Natural killer cell treated with Interleukin-12 subunit alpha and Interleukin-12 subunit beta and Interleukin-15 and Interleukin-18, amount 100 ng/mL, for 72 hours (primary cell): ENCODE results near the gene TCEANC2. TPM values are rescaled to one million over a fixed set of nuclear protein-coding genes. Genes with fewer than 3 reads are reported as not detected.
"Not testable (repeated sequence)": the region's sequence is repeated elsewhere in the genome, so short reads cannot be mapped to it uniquely, and the experiment has no call there.

Source experiments
- ATAC-seq, 2 donors: fragments of 150-1000 bp; cut with Tn5 transposase in 1 of 2; sonication (Bioruptor Pico), chemical (Tn5 transposase) in 1 of 2; 2 replicates each; pipeline ENCODE4 v1.10.0; 2021
- DNase-seq: peaks from one replicate; pipeline ENCODE4 v3.0.0; 2022; ENCODE audit warnings: low spot score
- H3K27ac Mint-ChIP-seq, 2 donors: 1 replicate in 1 of 2; 2 replicates in 1 of 2; pipeline ENCODE4 v1.8.0; 2022; ENCODE audit warnings: mixed read lengths in 2 of 2, mild to moderate bottlenecking in 1 of 2, moderate library complexity in 1 of 2
- H3K27me3 Mint-ChIP-seq, 2 donors: 1 replicate in 1 of 2; 2 replicates in 1 of 2; pipeline ENCODE4 v1.8.0; 2022; ENCODE audit warnings: mixed read lengths in 2 of 2
- H3K36me3 Mint-ChIP-seq: one replicate; pipeline ENCODE4 v1.8.0; 2022; ENCODE audit warnings: mixed read lengths
- H3K4me1 Mint-ChIP-seq, 2 donors: 1 replicate in 1 of 2; 2 replicates in 1 of 2; pipeline ENCODE4 v1.8.0; 2022; ENCODE audit warnings: low read depth in 2 of 2, mixed read lengths in 2 of 2, mild to moderate bottlenecking in 1 of 2
- H3K4me3 Mint-ChIP-seq: one replicate; pipeline ENCODE4 v1.8.0; 2022; ENCODE audit warnings: mixed read lengths
- H3K9me3 Mint-ChIP-seq: 2 replicates; pipeline ENCODE4 v1.8.0; 2022; ENCODE audit warnings: mixed read lengths
- total RNA-seq, 2 donors: library from RNA; stranded (reverse); gene quantifications; one replicate each; pipeline ENCODE4 v1.2.3, GENCODE V29; 2022

Gene TCEANC2
- total RNA-seq, 2 donors from 2014 or later: 9.3 to 9.5 TPM

GRCh38 chr1:54046671-54047383 is 6.6 kb upstream of the TCEANC2 start:
- Mint-ChIP-seq H3K4me3 (no peak overlapping the region), H3K27me3 (no peaks in the 10 kb centered on the region), H3K4me1 (peaks cover 18 to 22% of the 10 kb centered on the region in 2 donors), H3K36me3 (no peaks in the 10 kb centered on the region), H3K9me3 (no peaks in the 10 kb centered on the region), H3K27ac (peak overlapping the region in 1 of 2 donors; percentile 12)
- DNase-seq (no peak), ATAC-seq (no peak)

DNA sequence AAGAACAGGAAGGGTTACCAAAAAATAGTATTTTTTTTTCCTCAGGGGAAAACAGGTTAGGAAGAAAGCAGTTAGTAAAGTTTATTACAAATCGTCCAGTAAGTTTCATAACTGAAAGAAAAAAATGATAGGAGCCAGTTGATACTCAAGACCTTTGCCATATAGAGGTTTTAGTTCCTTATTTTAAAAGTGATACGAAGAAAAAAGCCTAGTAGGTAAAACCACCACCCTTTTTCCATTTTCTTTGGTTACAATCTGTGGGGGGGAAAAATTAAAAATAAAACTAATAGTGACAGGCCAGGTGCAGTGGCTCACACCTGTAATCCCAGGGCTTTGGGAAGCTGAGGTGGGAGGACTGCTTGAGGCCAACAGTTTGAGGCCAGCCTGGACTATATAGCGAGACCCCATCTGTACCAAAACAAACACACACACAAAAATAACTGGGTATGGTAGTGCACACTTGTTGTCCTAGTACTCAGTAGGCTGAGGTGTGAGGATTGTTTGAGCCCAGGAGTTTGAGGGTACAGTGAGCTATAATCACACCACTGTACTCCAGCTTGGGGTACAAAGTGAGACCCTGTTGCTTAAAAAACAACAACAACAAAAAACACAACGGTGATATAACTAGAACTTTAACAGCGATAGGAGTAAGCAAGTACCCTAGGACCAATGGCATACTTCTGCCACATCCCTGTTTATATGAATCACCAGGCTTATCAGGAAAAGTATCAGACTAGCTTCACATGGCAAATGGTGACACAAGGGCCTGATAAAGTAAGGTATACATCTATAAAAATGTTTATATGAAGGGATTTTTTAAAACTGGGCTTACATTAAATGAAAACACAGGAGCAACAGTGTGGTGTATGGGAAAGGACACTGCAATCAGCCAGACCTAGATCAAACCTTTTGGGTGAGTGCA is 5.8 kb upstream of the TCEANC2 start:
- DNase-seq: no peak
- no peak overlapping the region for H3K4me3 Mint-ChIP-seq
- H3K27me3 Mint-ChIP-seq: no peaks in the 10 kb centered on the region
- H3K36me3 Mint-ChIP-seq: no peaks in the 10 kb centered on the region
- H3K4me1 Mint-ChIP-seq: peaks cover 18 to 22% of the 10 kb centered on the region in 2 donors
- no peak for ATAC-seq
- no peaks in the 10 kb centered on the region for H3K9me3 Mint-ChIP-seq
- peak overlapping the region in 1 of 2 donors; percentile 12 for H3K27ac Mint-ChIP-seq

GRCh38 chr1:54050435-54050834 is 3.0 kb upstream of the TCEANC2 start:
- not testable (repeated sequence) for H3K27me3 Mint-ChIP-seq, ATAC-seq, H3K9me3 Mint-ChIP-seq, H3K36me3 Mint-ChIP-seq, DNase-seq, H3K27ac Mint-ChIP-seq, H3K4me3 Mint-ChIP-seq
- H3K4me1 Mint-ChIP-seq: peaks cover 24 to 29% of the 10 kb centered on the region in 2 donors

- no peak for DNase-seq
- no peaks in the 10 kb centered on the region for H3K9me3 Mint-ChIP-seq
- no peaks in the 10 kb centered on the region for H3K36me3 Mint-ChIP-seq
- H3K4me1 Mint-ChIP-seq: peaks cover 26% of the 10 kb centered on the region in 2 donors
- H3K4me3 Mint-ChIP-seq: no peak overlapping the region
- H3K27ac Mint-ChIP-seq: no peak overlapping the region
- H3K27me3 Mint-ChIP-seq: no peaks in the 10 kb centered on the region
- ATAC-seq: no peak
Observed at GRCh38 chr1:54051933-54052430, 1.4 kb upstream of the TCEANC2 start.

GRCh38 chr1:54052431-54052933 is 926 bp upstream of the TCEANC2 start:
- Mint-ChIP-seq H3K27me3 (no peaks in the 10 kb centered on the region), H3K27ac (no peak overlapping the region), H3K9me3 (no peaks in the 10 kb centered on the region), H3K36me3 (peaks cover 3% of the 10 kb centered on the region), H3K4me3 (no peak overlapping the region), H3K4me1 (peaks cover 23% of the 10 kb centered on the region in 2 donors)
- ATAC-seq (peak; percentile 7 to 44), DNase-seq (no peak)

- Mint-ChIP-seq H3K9me3 (no peaks in the 10 kb centered on the region), H3K27ac (no peak overlapping the region), H3K27me3 (no peaks in the 10 kb centered on the region), H3K4me3 (no peak overlapping the region), H3K4me1 (peaks cover 24 to 26% of the 10 kb centered on the region in 2 donors), H3K36me3 (peaks cover 11% of the 10 kb centered on the region)
- ATAC-seq: no peak
- DNase-seq: no peak
Observed at GRCh38 chr1:54053745-54054437, 483 bp downstream of the TCEANC2 start.

- peaks cover 24 to 26% of the 10 kb centered on the region in 2 donors for H3K4me1 Mint-ChIP-seq
- DNase-seq: no peak
- no peaks in the 10 kb centered on the region for H3K27me3 Mint-ChIP-seq
- no peak overlapping the region for H3K27ac Mint-ChIP-seq
- H3K4me3 Mint-ChIP-seq: no peak overlapping the region
- no peak for ATAC-seq
- H3K9me3 Mint-ChIP-seq: no peaks in the 10 kb centered on the region
- peaks cover 11% of the 10 kb centered on the region for H3K36me3 Mint-ChIP-seq
Observed at GRCh38 chr1:54054438-54054749, 986 bp downstream of the TCEANC2 start.

DNA sequence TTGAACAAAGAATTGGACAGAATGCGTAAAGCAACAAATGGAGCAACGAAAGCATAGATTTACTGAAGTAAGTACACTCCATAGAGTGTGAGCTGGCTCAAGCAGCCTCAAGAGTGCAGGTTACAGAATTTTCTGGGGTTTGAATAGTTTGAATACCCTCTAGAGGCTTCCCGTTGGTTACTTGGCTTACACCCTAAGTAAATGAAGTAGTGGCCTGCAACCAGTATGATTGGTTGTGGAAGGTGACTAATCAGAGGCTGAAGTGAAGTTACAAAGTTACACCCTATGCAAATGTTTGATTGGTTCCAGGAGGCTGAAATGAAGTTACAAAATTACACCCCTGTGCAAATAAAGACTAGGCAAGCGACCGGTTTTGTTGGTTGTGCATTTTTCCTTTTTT is 10.9 kb downstream of the TCEANC2 start:
- peaks cover 0 to 3% of the 10 kb centered on the region in 2 donors for H3K4me1 Mint-ChIP-seq
- no peak overlapping the region for H3K4me3 Mint-ChIP-seq
- DNase-seq (no peak), ATAC-seq (no peak)
- H3K27ac Mint-ChIP-seq: no peak overlapping the region
- no peaks in the 10 kb centered on the region for H3K36me3 Mint-ChIP-seq
- H3K9me3 Mint-ChIP-seq: no peaks in the 10 kb centered on the region
- H3K27me3 Mint-ChIP-seq: no peaks in the 10 kb centered on the region

DNA sequence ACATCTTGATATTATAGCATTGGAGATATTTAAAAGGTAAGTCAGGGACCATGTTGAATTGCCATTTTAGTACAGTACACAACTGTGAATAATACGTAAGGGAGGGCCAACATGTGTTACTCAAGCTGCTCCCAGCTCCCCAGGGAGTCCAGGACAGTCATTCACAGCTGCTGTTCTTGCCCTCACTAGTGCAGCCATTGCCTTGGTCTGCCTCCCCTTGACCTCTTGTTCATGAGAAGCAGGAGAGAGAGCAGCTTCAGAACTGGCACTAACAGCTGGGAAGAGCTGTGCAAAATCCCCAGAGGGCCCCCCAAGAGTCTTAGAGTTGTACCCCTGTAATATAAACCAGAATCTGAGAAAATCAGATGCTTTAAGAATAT is 16.4 kb downstream of the TCEANC2 start:
- Mint-ChIP-seq H3K36me3 (peaks cover 6% of the 10 kb centered on the region), H3K27me3 (no peaks in the 10 kb centered on the region), H3K4me3 (no peak overlapping the region), H3K27ac (no peak overlapping the region), H3K9me3 (no peaks in the 10 kb centered on the region), H3K4me1 (no peaks in the 10 kb centered on the region)
- ATAC-seq (no peak), DNase-seq (no peak)

DNA sequence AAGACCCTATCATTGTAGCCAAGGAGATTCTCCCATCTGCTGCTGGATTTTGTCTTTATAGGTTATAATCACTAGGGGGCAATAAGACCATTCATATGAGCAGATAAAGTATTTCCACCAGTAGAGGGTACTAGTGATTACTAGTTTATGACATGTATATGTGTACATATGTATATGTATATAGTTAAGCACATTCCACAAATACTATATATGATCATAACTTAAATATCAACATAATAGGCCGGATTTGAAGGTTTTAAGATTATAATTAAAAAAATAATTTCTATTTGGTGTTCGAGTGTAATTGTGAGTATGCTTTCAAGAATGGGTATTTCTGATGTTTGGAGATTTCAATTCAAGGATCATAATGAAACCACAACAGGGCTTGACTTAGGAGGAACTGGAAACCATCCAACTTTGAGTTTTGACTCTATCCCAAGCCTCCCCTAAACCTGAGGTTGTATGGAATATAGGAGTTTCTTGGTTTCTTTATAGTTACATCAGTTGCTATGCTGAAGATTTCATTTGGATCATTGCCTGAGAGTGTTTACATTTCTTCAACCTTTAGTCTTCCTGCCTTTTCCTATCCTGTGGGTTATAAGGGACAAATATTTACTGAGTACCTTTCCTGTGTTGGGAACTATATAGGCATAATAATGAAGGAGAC is 16.9 kb downstream of the TCEANC2 start:
- no peaks in the 10 kb centered on the region for H3K4me1 Mint-ChIP-seq
- no peak overlapping the region for H3K27ac Mint-ChIP-seq
- H3K4me3 Mint-ChIP-seq: no peak overlapping the region
- H3K36me3 Mint-ChIP-seq: peaks cover 6% of the 10 kb centered on the region
- DNase-seq: no peak
- H3K9me3 Mint-ChIP-seq: no peaks in the 10 kb centered on the region
- peak; percentile 72 to 83 for ATAC-seq
- H3K27me3 Mint-ChIP-seq: no peaks in the 10 kb centered on the region

DNA sequence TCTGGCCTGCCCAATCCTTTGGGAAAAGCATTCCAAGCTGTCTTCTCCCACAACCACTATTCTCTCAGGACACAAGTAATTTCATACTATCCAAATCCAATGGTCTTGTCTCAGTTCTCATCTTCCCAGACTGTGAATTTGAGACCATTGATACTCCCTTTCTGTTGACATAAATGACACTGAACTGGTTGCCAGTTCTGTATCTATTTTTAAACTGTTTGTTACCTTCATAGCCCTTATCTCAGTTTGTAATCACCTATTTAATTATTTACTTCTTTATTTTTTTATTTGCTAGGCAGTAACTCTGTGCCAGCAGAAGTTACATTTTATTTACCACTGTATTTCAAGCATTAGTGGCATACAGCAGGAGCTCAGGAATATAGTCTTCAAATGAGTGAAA is 24.0 kb downstream of the TCEANC2 start:
- H3K27ac Mint-ChIP-seq: no peak overlapping the region
- no peaks in the 10 kb centered on the region for H3K27me3 Mint-ChIP-seq
- no peak overlapping the region for H3K4me3 Mint-ChIP-seq
- DNase-seq: no peak
- H3K9me3 Mint-ChIP-seq: no peaks in the 10 kb centered on the region
- no peak for ATAC-seq
- H3K4me1 Mint-ChIP-seq: peaks cover 2 to 5% of the 10 kb centered on the region in 2 donors
- no peaks in the 10 kb centered on the region for H3K36me3 Mint-ChIP-seq

GRCh38 chr1:54080598-54081049 is 27.2 kb downstream of the TCEANC2 start:
- no peak overlapping the region for H3K27ac Mint-ChIP-seq

More at GRCh38 chr1:54080598-54081049, 27.2 kb downstream of the TCEANC2 start:
- H3K4me3 Mint-ChIP-seq: no peak overlapping the region
- H3K36me3 Mint-ChIP-seq: no peaks in the 10 kb centered on the region
- H3K27me3 Mint-ChIP-seq: no peaks in the 10 kb centered on the region
- no peaks in the 10 kb centered on the region for H3K9me3 Mint-ChIP-seq
- H3K4me1 Mint-ChIP-seq: peaks cover 2 to 5% of the 10 kb centered on the region in 2 donors
- ATAC-seq: no peak
- no peak for DNase-seq
